GM12892 (cell line): ENCODE results near the gene SLC25A39.

ENCODE experiments used
- DNase-seq: peaks from one replicate; pipeline ENCODE4 v3.0.0; 2011; ENCODE audit not compliant: insufficient read length
- FAIRE-seq: peaks from 2 replicates; lab custom pipeline; 2011; peaks lifted over from hg19 to GRCh38; lab: Jason Lieb, UNC
- POLR2A ChIP-seq: IDR thresholded peaks from 2 replicates; pipeline ENCODE4 v1.6.1; 2011; ENCODE audit warnings: low read depth, low read length, control low read depth
- POLR2AphosphoS5 ChIP-seq: IDR thresholded peaks from 2 replicates; pipeline ENCODE4 v1.6.1; 2011; ENCODE audit warnings: low read depth, low read length, control low read depth
- TAF1 ChIP-seq: IDR thresholded peaks from 2 replicates; pipeline ENCODE4 v1.6.1; 2011; ENCODE audit warnings: low read depth, mild to moderate bottlenecking, control low read depth, low read length, borderline replicate concordance

Gene SLC25A39

DNA sequence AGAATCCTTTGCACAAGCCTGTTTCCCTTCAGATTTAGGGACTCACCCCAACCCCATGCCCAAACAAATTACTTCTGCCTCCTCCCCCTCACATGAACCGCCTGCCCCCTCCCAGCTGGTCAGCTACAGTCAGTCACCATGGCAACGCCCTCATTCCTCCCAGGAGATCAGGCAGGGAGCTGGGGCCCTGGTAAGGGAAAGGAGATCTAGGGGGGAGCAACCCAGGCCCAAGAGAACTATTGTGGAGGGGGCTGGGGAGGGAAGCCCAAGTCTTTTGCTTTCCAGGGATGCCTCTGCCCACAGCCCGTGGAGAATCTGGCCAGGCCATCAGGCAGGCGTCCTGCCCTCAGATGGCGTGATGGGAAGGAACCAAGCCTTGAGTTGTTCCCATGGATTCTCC, 36.2 kb upstream of the SLC25A39 start:
- FAIRE-seq (no peak), DNase-seq (no peak)
- TF ChIP-seq POLR2AphosphoS5 (no peak), TAF1 (no peak)

DNA sequence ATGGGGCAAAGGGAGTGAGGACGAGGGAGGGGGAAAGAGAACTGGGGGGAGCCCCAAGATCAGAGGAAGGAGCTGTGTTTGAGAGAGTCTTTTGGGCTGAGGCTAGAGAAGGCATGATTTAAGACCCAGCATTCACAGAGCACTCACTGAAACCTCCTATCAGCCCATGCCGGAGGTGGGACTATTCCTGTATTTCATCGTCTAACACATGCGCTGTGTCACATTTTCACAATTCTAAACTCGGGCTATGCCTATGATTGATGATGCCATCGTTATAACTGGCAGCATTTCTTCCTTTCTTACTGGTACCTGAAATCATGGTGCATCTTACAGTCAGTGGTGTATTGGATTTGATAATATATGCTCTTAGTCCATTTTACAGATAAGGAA, 35.5 kb upstream of the SLC25A39 start:
- no peak for FAIRE-seq
- no peak for DNase-seq
- no peak for TF ChIP-seq TAF1
- TF ChIP-seq POLR2A: no peak
- TF ChIP-seq POLR2AphosphoS5: no peak

DNA sequence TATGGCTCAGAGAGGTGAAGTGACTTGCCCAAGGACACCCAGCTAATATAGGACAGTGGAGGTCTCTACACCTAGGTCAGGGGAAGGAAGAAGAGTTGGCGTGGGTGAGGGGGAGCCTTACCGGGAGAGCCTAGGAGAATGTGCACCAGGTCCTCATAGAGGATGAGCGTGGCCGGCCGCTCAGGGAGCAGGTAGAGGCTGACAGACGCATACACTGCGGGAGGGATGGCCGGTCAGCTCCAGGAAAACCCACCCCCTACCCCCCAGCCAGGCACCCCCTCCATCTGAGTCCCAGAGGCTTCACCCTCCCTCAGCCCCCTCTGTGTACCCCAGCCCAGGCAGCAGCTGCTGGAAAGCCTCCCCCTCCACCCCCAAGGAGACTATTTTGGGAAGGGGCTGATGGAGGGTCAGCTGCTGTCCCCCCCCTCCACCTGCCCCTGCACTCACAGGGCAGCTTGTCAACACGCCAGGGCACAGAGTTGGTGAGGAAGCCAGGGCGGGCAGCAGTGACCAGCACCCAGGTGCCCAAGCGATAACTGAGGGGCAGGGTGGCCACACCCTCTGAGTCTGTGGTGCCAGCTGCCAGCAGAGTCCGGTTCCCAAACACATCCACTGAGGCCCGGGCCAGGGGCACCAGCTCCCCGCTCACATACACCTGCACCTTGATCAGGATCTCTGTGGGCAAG, 35.0 kb upstream of the SLC25A39 start:
- DNase-seq (no peak), FAIRE-seq (no peak)
- TF ChIP-seq TAF1: no peak
- no peak for TF ChIP-seq POLR2AphosphoS5
- no peak for TF ChIP-seq POLR2A

DNA sequence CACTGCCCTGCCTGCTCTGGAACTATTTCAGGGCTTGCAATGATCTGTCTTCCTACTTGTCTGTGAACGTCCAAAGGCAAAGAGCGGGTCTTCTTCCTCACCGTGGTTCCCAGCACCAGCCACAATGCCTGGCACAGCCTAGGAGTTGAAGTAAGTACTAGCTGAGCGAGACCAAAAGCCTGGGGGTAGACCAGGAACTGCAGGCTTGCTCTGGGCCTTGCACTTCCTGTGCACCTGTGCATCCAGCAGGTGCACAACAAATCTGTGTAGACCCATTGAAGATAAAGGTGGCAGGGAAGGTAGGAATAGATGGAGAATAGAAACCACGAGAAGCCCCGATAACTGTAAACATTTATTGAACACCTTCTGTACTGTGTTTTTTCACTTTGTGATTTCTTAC, 34.4 kb upstream of the SLC25A39 start:
- DNase-seq (no peak), FAIRE-seq (no peak)
- TF ChIP-seq POLR2A: no peak
- TF ChIP-seq POLR2AphosphoS5: no peak
- TF ChIP-seq TAF1: no peak

DNA sequence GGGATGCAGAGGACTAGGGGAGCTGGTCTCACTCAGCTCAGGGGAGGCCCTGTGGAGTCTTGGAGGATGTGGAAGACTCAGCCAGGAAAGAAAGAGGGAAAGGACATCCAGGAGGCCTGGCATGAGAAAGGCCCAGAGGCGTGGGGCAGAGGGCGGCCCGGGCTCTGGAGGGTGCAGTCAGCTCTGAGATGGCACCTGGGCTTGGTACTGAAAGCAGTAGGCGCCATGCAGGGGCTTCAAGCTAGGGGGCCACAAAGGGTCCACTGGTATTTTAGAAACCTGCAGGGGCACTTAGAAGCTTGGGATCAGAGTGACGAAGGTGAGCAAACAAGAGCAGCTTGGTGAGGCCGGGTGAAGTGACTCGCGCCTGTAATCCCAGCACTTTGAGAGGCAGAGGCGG, 33.4 kb upstream of the SLC25A39 start:
- FAIRE-seq: no peak
- DNase-seq: no peak
- TF ChIP-seq TAF1 (no peak), POLR2AphosphoS5 (no peak), POLR2A (no peak)

DNA sequence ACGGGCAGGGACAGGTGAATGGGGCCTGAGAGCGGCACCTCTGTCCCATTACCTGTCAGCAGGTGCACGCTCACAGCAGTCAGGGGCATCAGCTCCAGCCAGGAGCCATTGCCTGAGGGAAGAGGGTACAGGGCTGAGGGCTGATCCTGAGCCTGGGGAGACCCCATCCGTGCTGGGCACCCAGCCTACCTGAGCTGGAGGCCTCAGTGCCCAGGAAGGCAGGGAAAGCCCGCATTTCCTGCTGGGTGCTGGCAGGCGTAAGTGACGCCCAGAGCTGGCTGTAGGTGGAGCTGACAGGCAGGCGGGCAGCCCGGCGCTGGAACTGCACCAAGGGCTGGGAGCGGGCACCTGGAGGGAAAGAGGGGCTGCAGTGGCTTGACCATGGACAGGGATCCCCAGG, 31.6 kb upstream of the SLC25A39 start:
- DNase-seq (no peak), FAIRE-seq (no peak)
- TF ChIP-seq POLR2A (no peak), TAF1 (no peak), POLR2AphosphoS5 (no peak)

DNA sequence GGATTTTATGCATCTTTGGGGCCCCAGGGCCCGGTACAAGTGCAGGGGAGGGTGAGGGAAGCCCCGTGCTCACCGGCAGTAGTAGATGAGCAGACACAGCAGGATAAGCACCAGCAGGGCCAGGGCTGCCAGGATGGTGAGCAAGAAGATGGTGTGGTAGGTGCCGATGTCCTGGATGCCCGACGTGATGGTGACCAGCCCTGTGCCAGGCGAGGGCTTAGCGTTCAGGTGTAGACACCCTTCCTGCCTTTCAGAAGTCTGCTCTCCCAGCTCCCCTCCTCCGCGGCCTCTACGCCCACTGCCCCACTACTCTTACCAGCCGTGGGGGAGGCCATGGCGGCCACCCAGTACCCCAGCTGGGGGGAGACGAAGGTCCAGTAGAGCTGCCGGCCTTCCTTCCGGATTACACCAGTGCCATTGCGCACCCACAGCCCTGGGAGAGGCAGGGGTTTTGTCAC, 31.0 kb upstream of the SLC25A39 start:
- no peak for TF ChIP-seq POLR2A
- no peak for TF ChIP-seq TAF1
- no peak for TF ChIP-seq POLR2AphosphoS5
- FAIRE-seq (no peak), DNase-seq (no peak)

DNA sequence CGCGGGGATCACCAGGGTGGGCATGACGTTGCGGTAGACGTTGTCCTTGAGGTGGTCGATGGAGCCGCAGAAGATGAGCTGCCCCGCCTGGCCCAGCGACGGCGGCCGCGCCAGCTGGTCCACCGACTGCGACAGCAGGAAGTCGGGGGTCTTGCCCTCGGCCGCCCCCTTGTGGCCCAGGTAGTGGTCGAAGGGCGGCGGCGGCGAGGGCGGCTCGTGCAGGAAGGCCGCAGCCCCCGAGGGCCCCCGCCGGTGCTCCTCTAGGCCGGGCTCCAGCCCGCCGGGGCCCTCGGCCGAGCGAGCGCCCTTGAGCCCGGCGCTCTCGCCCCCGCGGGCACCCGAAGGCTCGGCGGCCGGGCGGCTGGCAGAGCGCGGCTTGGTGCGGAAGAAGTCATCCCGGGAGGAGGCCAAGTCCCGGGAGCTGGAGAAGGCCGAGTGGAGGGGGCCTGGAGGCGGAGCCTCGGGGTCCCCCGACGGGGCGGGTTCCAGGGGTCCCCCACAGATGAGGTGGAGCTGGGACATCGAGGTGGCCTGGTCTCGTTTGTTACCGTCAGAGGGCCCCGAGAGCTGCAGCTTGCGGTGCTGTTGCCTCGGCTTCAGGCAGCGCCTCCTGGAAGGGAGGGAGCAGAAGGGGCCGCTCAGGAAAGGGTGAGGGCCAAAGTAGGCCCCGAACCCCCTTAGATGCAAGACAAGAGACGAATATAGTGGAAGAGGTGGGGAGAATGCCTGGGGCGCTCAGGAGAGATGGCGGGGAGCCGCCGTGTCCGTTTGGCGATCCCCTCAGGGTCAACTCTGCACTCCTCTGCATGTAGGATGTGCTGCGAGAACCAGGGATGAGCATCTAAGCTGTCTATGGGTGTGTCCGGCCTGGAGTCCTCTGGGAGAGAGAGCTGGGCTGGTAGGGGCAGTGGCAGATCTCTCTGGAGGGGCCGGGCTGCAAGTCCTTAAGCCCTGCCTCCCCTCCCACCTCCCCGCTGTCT, 30.2 kb upstream of the SLC25A39 start:
- no peak for TF ChIP-seq POLR2AphosphoS5
- no peak for TF ChIP-seq TAF1
- no peak for TF ChIP-seq POLR2A
- no peak for FAIRE-seq
- DNase-seq: no peak

DNA sequence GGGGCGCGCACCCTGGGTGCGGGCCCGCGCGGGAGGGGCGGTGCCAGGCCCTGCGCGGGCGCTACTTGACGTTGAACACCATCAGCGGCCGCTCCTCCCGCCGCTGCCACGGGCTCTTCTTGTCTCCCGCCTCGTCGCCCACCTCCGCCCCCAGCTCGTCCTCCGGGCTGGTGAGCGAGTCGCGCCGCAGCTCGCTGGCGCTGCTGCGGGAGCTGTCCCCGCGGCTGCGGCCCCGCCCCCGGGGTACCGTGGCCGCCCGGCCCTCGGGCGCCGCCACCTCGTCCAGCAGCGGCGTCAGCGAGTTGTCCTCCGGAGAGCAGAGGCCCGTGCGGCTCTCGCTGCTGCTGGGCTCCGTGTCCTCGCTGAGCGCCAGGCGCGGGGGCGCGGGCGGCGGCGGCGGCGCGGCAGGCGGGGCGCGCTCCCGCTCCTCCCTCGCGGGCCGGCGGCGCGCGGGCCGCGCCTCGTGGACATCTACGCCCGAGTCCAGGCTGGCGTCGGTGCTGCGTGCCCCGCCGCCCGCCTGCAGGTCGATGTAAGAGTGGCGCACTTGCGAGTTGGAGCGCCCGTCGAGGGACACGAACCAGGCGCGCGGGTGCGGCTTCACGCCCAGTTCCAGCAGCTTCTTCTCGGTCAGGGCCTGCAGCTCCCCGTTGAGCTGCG, 29.2 kb upstream of the SLC25A39 start:
- DNase-seq (no peak), FAIRE-seq (no peak)
- TF ChIP-seq POLR2A: no peak
- no peak for TF ChIP-seq TAF1
- TF ChIP-seq POLR2AphosphoS5: no peak

DNA sequence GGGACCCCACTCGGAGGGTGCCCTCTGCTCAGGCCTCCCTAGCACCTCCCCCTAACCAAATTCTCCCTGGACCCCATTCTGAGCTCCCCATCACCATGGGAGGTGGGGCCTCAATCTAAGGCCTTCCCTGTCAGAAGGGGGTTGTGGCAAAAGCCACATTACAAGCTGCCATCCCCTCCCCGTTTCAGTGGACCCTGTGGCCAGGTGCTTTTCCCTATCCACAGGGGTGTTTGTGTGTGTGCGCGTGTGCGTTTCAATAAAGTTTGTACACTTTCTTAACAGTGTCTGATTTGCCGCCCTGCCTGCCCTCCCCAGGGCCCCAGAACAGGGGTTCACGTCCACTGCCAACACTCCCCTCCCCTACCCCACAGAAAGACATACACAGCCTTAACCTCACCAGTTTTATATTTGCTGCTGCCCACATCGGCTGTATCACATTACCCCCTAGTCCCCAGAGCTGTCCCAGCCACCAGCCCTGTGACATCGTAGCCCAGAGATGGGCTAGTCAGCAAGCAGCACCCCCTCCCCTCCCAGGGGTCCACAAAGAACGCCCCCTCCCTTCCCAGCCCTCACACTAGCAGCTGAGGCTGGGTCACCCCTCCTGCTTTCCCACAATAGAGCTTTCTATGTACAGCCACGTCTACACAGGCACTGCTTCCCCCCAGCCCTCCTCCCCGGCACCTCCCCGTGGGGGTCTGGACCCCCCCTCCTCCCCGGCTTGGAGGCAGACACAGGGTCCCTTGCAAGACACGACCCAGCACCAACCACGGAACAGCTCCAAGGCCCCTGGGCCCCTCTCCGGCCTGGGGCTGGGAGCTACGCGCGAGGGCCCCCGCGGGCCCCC, 28.4 kb upstream of the SLC25A39 start:
- TF ChIP-seq POLR2AphosphoS5: no peak
- no peak; the same call in 1 of the 2 replicates for TF ChIP-seq POLR2A
- no peak for TF ChIP-seq TAF1
- no peak for FAIRE-seq
- DNase-seq: no peak
